Neuronal stem cell (in vitro differentiated cells): Measurements from ENCODE around the gene DGKB. TPM values are rescaled to one million over a fixed set of nuclear protein-coding genes. Genes with fewer than 3 reads are reported as not detected.

ENCODE experiments used
- DNase-seq: peaks from one replicate; pipeline ENCODE4 v3.0.0-alpha.2; 2013; ENCODE audit warnings: low spot score
- H2AFZ ChIP-seq: one replicate; pipeline ENCODE4 v1.6.1; 2013; ENCODE audit warnings: mild to moderate bottlenecking, low read length, inconsistent platforms
- H2AK5ac ChIP-seq: 2 replicates; pipeline ENCODE4 v1.6.1; 2013; ENCODE audit warnings: low read depth, mild to moderate bottlenecking, inconsistent platforms, low read length, moderate library complexity, mixed read lengths
- H2BK120ac ChIP-seq: 2 replicates; pipeline ENCODE4 v1.6.1; 2013; ENCODE audit warnings: low read depth, mild to moderate bottlenecking, inconsistent platforms, low read length, moderate library complexity, mixed read lengths
- H2BK12ac ChIP-seq: one replicate; pipeline ENCODE4 v1.6.1; 2013; ENCODE audit warnings: low read length, inconsistent platforms
- H2BK15ac ChIP-seq: 2 replicates; pipeline ENCODE4 v1.6.1; 2013; ENCODE audit warnings: mild to moderate bottlenecking, low read length, inconsistent platforms, mixed read lengths
- H2BK5ac ChIP-seq: one replicate; pipeline ENCODE4 v1.6.1; 2013; ENCODE audit warnings: inconsistent platforms, mild to moderate bottlenecking, low read length, moderate library complexity
- H3K14ac ChIP-seq: one replicate; pipeline ENCODE4 v1.6.1; 2013; ENCODE audit warnings: low read length, inconsistent platforms
- H3K18ac ChIP-seq: 2 replicates; pipeline ENCODE4 v1.6.1; 2013; ENCODE audit warnings: low read length, inconsistent platforms
- H3K23ac ChIP-seq: 2 replicates; pipeline ENCODE4 v1.6.1; 2013; ENCODE audit warnings: low read depth, mild to moderate bottlenecking, mixed read lengths, low read length, inconsistent platforms; ENCODE audit not compliant: poor library complexity
- H3K27ac ChIP-seq: replicated peaks from 3 replicates; pipeline ENCODE4 v1.5.1; 2013; ENCODE audit warnings: low read length, inconsistent platforms
- H3K27me3 ChIP-seq, 3 experiments: 2 replicates each; pipeline ENCODE4 v1.6.1; 2013; ENCODE audit warnings: low read length in 3 of 3, mild to moderate bottlenecking in 2 of 3, inconsistent platforms in 1 of 3, low read depth in 1 of 3, mixed read lengths in 1 of 3, moderate library complexity in 1 of 3; ENCODE audit not compliant: control insufficient read depth in 3 of 3, insufficient read depth in 3 of 3
- H3K36me3 ChIP-seq, 2 donors: replicated peaks in 1 of 2; 2 replicates each; pipeline ENCODE4 v1.6.1; 2013; ENCODE audit warnings: low read length in 2 of 2; ENCODE audit not compliant: control insufficient read depth in 2 of 2, insufficient read depth in 2 of 2
- H3K4ac ChIP-seq: 2 replicates; pipeline ENCODE4 v1.6.1; 2013; ENCODE audit warnings: inconsistent platforms, mild to moderate bottlenecking, low read length, moderate library complexity
- H3K4me1 ChIP-seq, 2 donors: 1 replicate in 1 of 2; 2 replicates in 1 of 2; pipeline ENCODE4 v1.6.1; 2013; ENCODE audit warnings: low read length in 2 of 2, low read depth in 1 of 2; ENCODE audit not compliant: control insufficient read depth in 2 of 2, insufficient read depth in 1 of 2
- H3K4me2 ChIP-seq: one replicate; pipeline ENCODE4 v1.6.1; 2013; ENCODE audit warnings: mild to moderate bottlenecking, low read length, inconsistent platforms; ENCODE audit not compliant: insufficient read depth, poor library complexity, severe bottlenecking
- H3K4me3 ChIP-seq, 2 donors: 2 replicates each; pipeline ENCODE4 v1.5.1; 2013; ENCODE audit warnings: low read length in 2 of 2, mild to moderate bottlenecking in 2 of 2, inconsistent platforms in 1 of 2, moderate library complexity in 1 of 2
- H3K79me1 ChIP-seq: one replicate; pipeline ENCODE4 v1.6.1; 2013; ENCODE audit warnings: low read depth, mild to moderate bottlenecking, inconsistent platforms, low read length, moderate library complexity
- H3K9ac ChIP-seq: one replicate; pipeline ENCODE4 v1.6.1; 2013; ENCODE audit warnings: mild to moderate bottlenecking, low read depth, low read length, inconsistent platforms; ENCODE audit not compliant: poor library complexity
- H3K9me3 ChIP-seq, 2 donors: replicated peaks in 1 of 2; 2 replicates each; pipeline versions ENCODE3 to v1.6.1; 2013; ENCODE audit warnings: low read length in 2 of 2, mild to moderate bottlenecking in 2 of 2, inconsistent platforms in 1 of 2, low read depth in 1 of 2, mixed read lengths in 1 of 2, moderate library complexity in 1 of 2; ENCODE audit not compliant: control insufficient read depth in 2 of 2, insufficient read depth in 1 of 2
- H4K8ac ChIP-seq: one replicate; pipeline ENCODE4 v1.6.1; 2013; ENCODE audit warnings: low read depth, mild to moderate bottlenecking, inconsistent platforms, low read length, moderate library complexity
- H4K91ac ChIP-seq: one replicate; pipeline ENCODE4 v1.6.1; 2013; ENCODE audit warnings: low read length, low read depth, mild to moderate bottlenecking, inconsistent platforms; ENCODE audit not compliant: poor library complexity
- WGBS, 2 donors: extraction: QIAGEN DNeasy Blood & Tissue Kit; methylation state at CpG; one replicate each; pipeline ENCODE4 v1.1.7; 2013; ENCODE audit warnings: missing lambda C conversion rate in 2 of 2, mixed read lengths in 1 of 2; ENCODE audit not compliant: insufficient read length in 2 of 2, insufficient replicate concordance in 1 of 2; ENCODE audit errors: extremely low coverage in 2 of 2; 5-methylcytosine and 5-hydroxymethylcytosine counted together
- polyA plus RNA-seq, 2 experiments: library from polyadenylated mRNA; stranded (reverse); fragments of 200-250 nt; gene quantifications; one replicate each; pipeline ENCODE4 v1.2.3, GENCODE V29; 2013

DGKB gene
- polyA plus RNA-seq (2013, experiment 1 of 2): 0.54 TPM
- 0.57 TPM for polyA plus RNA-seq (2013, experiment 2 of 2)

DNA sequence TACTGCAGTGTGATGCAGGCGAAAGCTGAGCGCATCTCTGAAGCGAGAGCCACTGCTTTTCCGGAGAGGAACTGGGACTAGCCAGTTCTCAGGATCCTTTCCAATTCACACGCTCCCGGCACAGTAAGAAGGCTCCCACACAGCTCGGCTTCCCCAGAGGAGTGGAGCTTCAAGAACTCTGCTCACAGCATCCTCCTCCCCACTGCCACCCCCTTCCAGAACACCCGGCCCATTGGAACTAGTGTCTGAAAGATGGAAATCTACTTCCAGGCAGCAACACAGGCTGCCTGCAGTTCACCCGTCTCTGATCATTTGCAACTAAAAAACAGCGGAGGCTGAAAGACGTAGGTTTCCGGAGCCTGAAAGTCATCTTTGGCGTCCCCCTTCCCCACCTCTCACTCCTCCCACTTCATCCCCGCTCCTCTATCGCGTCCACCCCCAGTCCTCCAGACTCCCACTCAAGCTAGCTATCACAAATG lies at the start of gene DGKB:
TSS of gene DGKB (minus strand) at position 163 of the 479 bp plus-strand sequence.
- Histone ChIP-seq H3K9me3 (no peaks in the 10 kb centered on the region), H2BK12ac (no peak within 1 kb of the TSS), H2AK5ac (no peak within 1 kb of the TSS), H2BK120ac (no peak within 1 kb of the TSS), H2AFZ (peak within 1 kb of the TSS; percentile 95), H3K4me3 (peak within 1 kb of the TSS; percentile 55 to 74), H3K4ac (no peak within 1 kb of the TSS), H2BK5ac (no peak within 1 kb of the TSS), H3K14ac (no peak within 1 kb of the TSS), H3K27ac (no peak within 1 kb of the TSS), H4K91ac (no peak within 1 kb of the TSS), H3K4me2 (peak within 1 kb of the TSS; percentile 94), H4K8ac (peak within 1 kb of the TSS; percentile 29), H2BK15ac (no peak within 1 kb of the TSS), H3K79me1 (no peaks in the 10 kb centered on the region), H3K36me3 (no peaks in the 10 kb centered on the region), H3K9ac (no peak within 1 kb of the TSS), H3K27me3 (no peaks in the 10 kb centered on the region), H3K23ac (no peak within 1 kb of the TSS), H3K18ac (peak within 1 kb of the TSS; percentile 42), H3K4me1 (peaks cover 3 to 5% of the 10 kb centered on the region in 2 donors)
- WGBS, 2 donors: no CpG with 5 or more reads among the region's 16 CpGs
- peak; percentile 30 for DNase-seq

DNA sequence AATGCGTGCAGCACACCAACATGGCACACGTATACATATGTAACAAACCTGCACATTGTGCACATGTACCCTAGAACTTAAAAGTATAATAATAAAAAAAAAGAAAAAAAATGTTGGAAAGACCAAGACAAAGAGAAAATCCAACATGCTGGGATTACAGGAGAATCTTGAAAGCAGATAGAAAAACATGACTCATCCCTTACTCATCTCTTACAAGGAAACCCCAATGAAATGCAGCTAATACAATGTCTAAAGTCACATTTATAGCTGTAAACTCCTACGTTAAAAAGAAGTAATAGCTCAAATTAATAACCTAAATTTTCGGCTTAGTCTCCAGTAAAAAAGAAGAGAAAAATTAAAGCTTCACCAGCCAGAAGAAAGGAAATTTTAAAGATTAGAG lies 47.5 kb upstream of the DGKB start:
- H3K9me3 ChIP-seq: no peaks in the 10 kb centered on the region
- H2BK5ac ChIP-seq: no peak overlapping the region
- WGBS, 2 donors: no CpG with 5 or more reads among the region's 4 CpGs
- no peaks in the 10 kb centered on the region for H3K27me3 ChIP-seq
- no peak overlapping the region for H3K4me3 ChIP-seq
- H2BK120ac ChIP-seq: no peak overlapping the region
- no peaks in the 10 kb centered on the region for H3K36me3 ChIP-seq
- no peaks in the 10 kb centered on the region for H3K4me1 ChIP-seq
- no peak overlapping the region for H3K18ac ChIP-seq
- H3K4ac ChIP-seq: no peak overlapping the region
- no peak overlapping the region for H3K23ac ChIP-seq
- H2AK5ac ChIP-seq: no peak overlapping the region
- no peak overlapping the region for H2BK12ac ChIP-seq
- no peak overlapping the region for H3K14ac ChIP-seq
- no peak overlapping the region for H4K8ac ChIP-seq
- H3K4me2 ChIP-seq: no peak overlapping the region
- no peak for DNase-seq
- no peak overlapping the region for H2BK15ac ChIP-seq
- H3K9ac ChIP-seq: no peak overlapping the region
- no peak overlapping the region for H3K27ac ChIP-seq
- no peaks in the 10 kb centered on the region for H3K79me1 ChIP-seq
- H2AFZ ChIP-seq: no peak overlapping the region
- H4K91ac ChIP-seq: no peak overlapping the region

DNA sequence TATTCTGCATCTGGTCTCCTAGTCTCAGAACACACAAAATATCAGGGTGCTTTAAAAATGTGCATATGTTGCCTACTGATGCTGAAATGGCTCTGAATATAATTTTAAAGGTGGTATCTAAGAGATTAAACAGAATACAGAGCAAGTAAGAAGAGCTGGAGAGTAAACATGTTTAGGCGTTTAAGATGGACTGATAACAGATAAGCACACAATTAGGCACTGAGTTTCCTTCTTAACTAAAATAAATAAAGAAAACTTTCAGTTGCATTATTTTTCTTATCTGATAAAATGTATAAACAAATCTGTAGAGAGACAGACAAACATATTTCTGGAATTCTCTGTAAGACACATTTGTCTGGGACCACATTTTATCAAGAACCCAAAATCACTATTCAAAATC lies 35.6 kb upstream of the DGKB start:
- Histone ChIP-seq H3K9me3 (no peaks in the 10 kb centered on the region), H2BK15ac (no peak overlapping the region), H3K36me3 (no peaks in the 10 kb centered on the region), H3K4me2 (no peak overlapping the region), H2BK120ac (no peak overlapping the region), H2BK5ac (no peak overlapping the region), H3K14ac (no peak overlapping the region), H3K4me3 (no peak overlapping the region), H4K91ac (no peak overlapping the region), H3K79me1 (no peaks in the 10 kb centered on the region), H3K18ac (no peak overlapping the region), H3K9ac (no peak overlapping the region), H4K8ac (no peak overlapping the region), H2BK12ac (no peak overlapping the region), H2AK5ac (no peak overlapping the region), H3K27me3 (no peaks in the 10 kb centered on the region), H3K4ac (no peak overlapping the region), H3K23ac (no peak overlapping the region), H3K4me1 (peaks cover 0 to 5% of the 10 kb centered on the region in 2 donors), H3K27ac (no peak overlapping the region), H2AFZ (no peak overlapping the region)
- WGBS, 2 donors: no CpG with 5 or more reads among the region's 1 CpG
- no peak for DNase-seq

DNA sequence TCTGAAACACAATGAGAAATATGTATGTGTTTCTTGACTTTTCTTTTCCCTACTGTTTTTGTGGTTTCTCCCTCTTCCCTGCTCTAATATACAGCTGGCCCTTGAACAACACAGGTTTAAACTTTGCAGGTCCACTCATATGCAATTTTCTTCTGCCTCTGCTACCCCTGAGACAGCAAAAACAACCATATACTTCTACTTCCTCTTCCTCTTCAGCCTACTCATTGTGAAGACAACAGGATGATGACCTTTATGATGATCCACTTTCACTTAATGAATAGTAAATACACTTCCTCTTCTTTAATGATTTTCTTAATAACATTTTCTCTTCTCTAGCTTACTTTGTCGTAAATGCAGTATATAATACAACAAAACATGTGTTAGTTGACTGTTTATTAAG lies 35.0 kb upstream of the DGKB start:
- H3K9me3 ChIP-seq: no peaks in the 10 kb centered on the region
- no peak overlapping the region for H3K23ac ChIP-seq
- H2AK5ac ChIP-seq: no peak overlapping the region
- H3K36me3 ChIP-seq: no peaks in the 10 kb centered on the region
- no peak overlapping the region for H3K4ac ChIP-seq
- no peaks in the 10 kb centered on the region for H3K27me3 ChIP-seq
- no peak overlapping the region for H3K18ac ChIP-seq
- H3K4me1 ChIP-seq: peaks cover 0 to 5% of the 10 kb centered on the region in 2 donors
- H3K27ac ChIP-seq: no peak overlapping the region
- no peak overlapping the region for H2BK5ac ChIP-seq
- no peaks in the 10 kb centered on the region for H3K79me1 ChIP-seq
- H2BK120ac ChIP-seq: no peak overlapping the region
- no CpG with 5 or more reads among the region's 1 CpG for WGBS, 2 donors
- no peak overlapping the region for H3K14ac ChIP-seq
- H4K91ac ChIP-seq: no peak overlapping the region
- no peak overlapping the region for H2BK15ac ChIP-seq
- H4K8ac ChIP-seq: no peak overlapping the region
- H3K4me3 ChIP-seq: no peak overlapping the region
- no peak overlapping the region for H3K4me2 ChIP-seq
- no peak overlapping the region for H2AFZ ChIP-seq
- no peak overlapping the region for H2BK12ac ChIP-seq
- H3K9ac ChIP-seq: no peak overlapping the region
- no peak for DNase-seq
